NCI-H2029 treated with DMSO at 0.1 percent for 48 hours (cell line): ENCODE data around the gene UTS2.

Source experiments
- DNase-seq: peaks from one replicate; lab custom pipeline; 2025; lab: John Stamatoyannopoulos, UW

The UTS2 gene

GRCh38 chr1:7852804-7853683 lies at the start of gene UTS2:
TSS of gene UTS2 (minus strand) at chr1:7853065. CDS start at chr1:7853003, 62 bp downstream.
- DNase-seq, result no peak

GRCh38 chr1:7899741-7900140 lies 46.9 kb upstream of the UTS2 start:
- no peak for DNase-seq

GRCh38 chr1:7898962-7899361 lies 46.1 kb upstream of the UTS2 start:
- no peak for DNase-seq

GRCh38 chr1:7896994-7897393 lies 44.1 kb upstream of the UTS2 start:
- no peak for DNase-seq

GRCh38 chr1:7893529-7894180 lies 40.8 kb upstream of the UTS2 start:
- DNase-seq, result no peak

GRCh38 chr1:7891804-7892203 lies 38.9 kb upstream of the UTS2 start:
- DNase-seq, result no peak

- DNase-seq, result no peak
These were observed 38.0 kb upstream of the UTS2 start for GRCh38 chr1:7890853-7891252.

GRCh38 chr1:7888248-7889081 lies 35.6 kb upstream of the UTS2 start:
- DNase-seq, result no peak

GRCh38 chr1:7886405-7886745 lies 33.5 kb upstream of the UTS2 start:
- peak; percentile 5 for DNase-seq

GRCh38 chr1:7885513-7886404 lies 32.9 kb upstream of the UTS2 start:
- peak; percentile 51 for DNase-seq

- no peak for DNase-seq
These were observed 31.9 kb upstream of the UTS2 start for GRCh38 chr1:7884757-7885156.

- DNase-seq, result no peak
These were observed 26.4 kb upstream of the UTS2 start for GRCh38 chr1:7879228-7879627.

GRCh38 chr1:7878027-7878426 lies 25.2 kb upstream of the UTS2 start:
- no peak for DNase-seq

- DNase-seq, result no peak
These were observed 21.2 kb upstream of the UTS2 start for GRCh38 chr1:7873801-7874795.

GRCh38 chr1:7871136-7871535 lies 18.3 kb upstream of the UTS2 start:
- no peak for DNase-seq

GRCh38 chr1:7869136-7869920 lies 16.5 kb upstream of the UTS2 start:
- no peak for DNase-seq

- no peak for DNase-seq
These were observed 15.4 kb upstream of the UTS2 start for GRCh38 chr1:7868070-7868780.

GRCh38 chr1:7865978-7866377 lies 13.1 kb upstream of the UTS2 start:
- no peak for DNase-seq

GRCh38 chr1:7863756-7864328 lies 11.0 kb upstream of the UTS2 start:
- no peak for DNase-seq
